Stomach (tissue), 9 donors: ENCODE results near the gene SLC2A14. TPM values are rescaled to one million over a fixed set of nuclear protein-coding genes. Genes with fewer than 3 reads are reported as not detected.
"Not testable (repeated sequence)": the region's sequence is repeated elsewhere in the genome, so short reads cannot be mapped to it uniquely, and the experiment has no call there.

Source experiments
- DNase-seq, 2 donors: peaks; one replicate each; pipeline versions ENCODE4 v3.0.0 to v3.0.0-alpha.2; 2013 to 2019
- H3K27ac ChIP-seq, 5 donors: fragments of 200-600 bp in 4 of 5; sonication (generic) in 4 of 5; one replicate each; pipeline ENCODE4 v1.5.1; 2013 to 2019; ENCODE audit warnings: mild to moderate bottlenecking in 1 of 5, moderate library complexity in 1 of 5
- H3K27me3 ChIP-seq, 3 donors: fragments of 200-600 bp; sonication (generic); one replicate each; pipeline ENCODE4 v1.5.1; 2017 to 2019; ENCODE audit warnings: mixed run types in 1 of 3
- H3K36me3 ChIP-seq, 4 donors: fragments of 200-600 bp; sonication (generic); 1 replicate in 3 of 4; 2 replicates in 1 of 4; pipeline ENCODE4 v1.5.1; 2016 to 2019
- H3K4me1 ChIP-seq, 4 donors: fragments of 200-600 bp; sonication (generic); one replicate each; pipeline ENCODE4 v1.5.1; 2016 to 2019
- H3K4me3 ChIP-seq, 4 donors: fragments of 200-600 bp; sonication (generic) in 3 of 4; one replicate each; pipeline ENCODE4 v1.5.1; 2016 to 2019; ENCODE audit warnings: mild to moderate bottlenecking in 1 of 4
- H3K9me3 ChIP-seq, 4 donors: fragments of 200-600 bp; sonication (generic); one replicate each; pipeline ENCODE4 v1.5.1; 2016 to 2019
- EP300 ChIP-seq: sonication (generic); formaldehyde crosslinking; IDR thresholded peaks from one replicate; pipeline ENCODE4 v1.6.1; 2017; ENCODE audit warnings: antibody characterized with exemption
- POLR2A ChIP-seq, 4 donors: fragments of 450-650 bp; IDR thresholded peaks; one replicate each; pipeline ENCODE4 v1.6.1; 2016; ENCODE audit warnings: antibody characterized with exemption in 4 of 4, control low read depth in 2 of 4, mild to moderate bottlenecking in 1 of 4, moderate library complexity in 1 of 4
- POLR2AphosphoS5 ChIP-seq, 3 donors: sonication (generic); formaldehyde crosslinking; IDR thresholded peaks; one replicate each; pipeline ENCODE4 v1.6.1; 2016; ENCODE audit warnings: antibody characterized with exemption in 3 of 3
- WGBS, 5 donors: extraction: QIAGEN DNeasy Blood & Tissue Kit in 3 of 5; methylation state at CpG; one replicate each; pipeline versions ENCODE4 v1.1.5 to v1.1.7; 2013 to 2018; 5-methylcytosine and 5-hydroxymethylcytosine counted together
- intact Hi-C: fragments of 100-400 bp; cut with DNase I; formaldehyde crosslinking; loops from one replicate; pipeline ENCODE4 v1.15.1; 2023; ENCODE audit warnings: low total_unique reads
- polyA plus RNA-seq, 3 donors: library from polyadenylated mRNA; stranded (reverse); fragments of 200-250 nt; gene quantifications; one replicate each; pipeline ENCODE4 v1.2.3, GENCODE V29; 2013
- total RNA-seq, 5 donors: library from RNA; depleted of rRNA; stranded (reverse); fragments of >200 nt; gene quantifications; one replicate each; pipeline versions ENCODE4 v1.1.0 to v1.2.3, GENCODE V29; 2014 to 2016
- TF ChIP-seq, protein P1 (sequence below), 7 experiments: fragments of 450-650 bp in 4 of 7; fragments of 200-600 bp in 3 of 7; sonication (generic) in 3 of 7; IDR thresholded peaks; one replicate each; pipeline ENCODE4 v1.5.1; 2016 to 2019; ENCODE audit warnings: antibody characterized with exemption in 7 of 7, control low read depth in 2 of 7, mild to moderate bottlenecking in 1 of 7
- donor health status: healthy with polysubstance abuse.
- donor health status: Bipolar disorder and iron deficiency.
- donor health status: healthy.

Gene SLC2A14
- total and polyA plus RNA-seq, 8 donors: 0.05 to 0.61 TPM; not detected in 6

DNA sequence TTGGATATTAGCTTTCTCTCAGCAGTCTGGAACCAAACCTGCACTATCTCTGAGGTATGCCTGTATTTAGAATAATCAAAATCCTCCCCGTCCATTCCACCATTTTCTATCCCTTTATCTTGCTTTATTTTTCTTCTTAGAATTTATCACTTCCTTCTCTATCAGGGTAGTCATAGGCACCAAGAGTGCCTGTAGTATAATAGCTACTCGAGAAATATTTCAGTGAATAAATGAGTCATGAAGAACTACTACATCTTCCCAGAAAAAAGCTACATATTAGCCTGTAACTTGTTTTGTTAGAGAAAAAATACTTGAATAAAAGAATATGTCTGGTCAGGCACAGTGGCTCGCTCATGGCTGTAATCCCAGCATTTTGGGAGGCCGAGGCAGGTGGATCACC, 4.3 kb downstream of the SLC2A14 start:
- 71 to 76% (median 75%) methylated on average over 4 of the region's 4 CpGs for WGBS, 5 donors
- H3K36me3 ChIP-seq: no peaks in the 10 kb centered on the region
- no peak overlapping the region for H3K4me3 ChIP-seq
- intact Hi-C loops: loop anchor here (10.0 kb wide), 1 partner anchor 126 kb away; no protein-coding TSS in a partner anchor
- TF ChIP-seq POLR2AphosphoS5 (IDR thresholded peaks at IDR 0.05) (no peak), EP300 (no peak)
- TF ChIP-seq, protein P1, sequence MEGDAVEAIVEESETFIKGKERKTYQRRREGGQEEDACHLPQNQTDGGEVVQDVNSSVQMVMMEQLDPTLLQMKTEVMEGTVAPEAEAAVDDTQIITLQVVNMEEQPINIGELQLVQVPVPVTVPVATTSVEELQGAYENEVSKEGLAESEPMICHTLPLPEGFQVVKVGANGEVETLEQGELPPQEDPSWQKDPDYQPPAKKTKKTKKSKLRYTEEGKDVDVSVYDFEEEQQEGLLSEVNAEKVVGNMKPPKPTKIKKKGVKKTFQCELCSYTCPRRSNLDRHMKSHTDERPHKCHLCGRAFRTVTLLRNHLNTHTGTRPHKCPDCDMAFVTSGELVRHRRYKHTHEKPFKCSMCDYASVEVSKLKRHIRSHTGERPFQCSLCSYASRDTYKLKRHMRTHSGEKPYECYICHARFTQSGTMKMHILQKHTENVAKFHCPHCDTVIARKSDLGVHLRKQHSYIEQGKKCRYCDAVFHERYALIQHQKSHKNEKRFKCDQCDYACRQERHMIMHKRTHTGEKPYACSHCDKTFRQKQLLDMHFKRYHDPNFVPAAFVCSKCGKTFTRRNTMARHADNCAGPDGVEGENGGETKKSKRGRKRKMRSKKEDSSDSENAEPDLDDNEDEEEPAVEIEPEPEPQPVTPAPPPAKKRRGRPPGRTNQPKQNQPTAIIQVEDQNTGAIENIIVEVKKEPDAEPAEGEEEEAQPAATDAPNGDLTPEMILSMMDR (IDR thresholded peaks at IDR 0.05): no peak
- H3K9me3 ChIP-seq: no peaks in the 10 kb centered on the region
- no peak for DNase-seq
- peaks cover 0 to 26% (median 12%) of the 10 kb centered on the region in 3 donors for H3K27me3 ChIP-seq
- H3K27ac ChIP-seq: no peak overlapping the region
- peaks cover 0 to 6% (median 3%) of the 10 kb centered on the region in 4 donors for H3K4me1 ChIP-seq

DNA sequence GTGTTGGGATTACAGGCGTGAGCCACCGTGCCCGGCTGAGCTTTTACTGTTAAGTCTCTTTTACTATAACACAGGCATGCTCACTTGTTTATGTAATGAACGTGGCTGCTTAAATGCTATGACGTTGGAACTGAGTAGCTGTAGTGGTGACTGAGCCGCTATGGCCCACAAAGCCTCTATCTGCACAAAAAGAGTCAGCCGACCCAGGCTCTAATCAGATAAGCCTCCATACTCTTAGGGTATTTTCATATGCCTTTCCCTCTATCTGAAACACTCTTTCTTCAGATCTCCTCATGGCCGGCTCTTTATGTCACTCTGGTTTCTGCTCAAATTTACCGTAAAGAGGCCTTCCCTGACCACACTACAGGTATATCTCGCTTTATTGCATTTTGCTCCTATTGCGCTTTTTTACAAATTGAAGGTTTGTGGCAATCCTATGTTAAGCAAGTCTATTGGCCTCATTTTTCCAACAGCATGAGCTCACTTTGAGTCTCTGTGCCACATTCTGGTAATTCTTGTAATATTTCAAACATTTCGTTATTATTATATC, 8.0 kb downstream of the SLC2A14 start:
- Histone ChIP-seq H3K27me3 (no peaks in the 10 kb centered on the region), H3K27ac (no peak overlapping the region), H3K9me3 (no peaks in the 10 kb centered on the region), H3K36me3 (no peaks in the 10 kb centered on the region), H3K4me3 (no peak overlapping the region), H3K4me1 (peaks cover 0 to 13% (median 4%) of the 10 kb centered on the region in 4 donors)
- 82 to 91% (median 87%) methylated on average over 12 of the region's 12 CpGs for WGBS, 5 donors
- intact Hi-C loops: loop anchor here (10.0 kb wide), 1 partner anchor 130 kb away; no protein-coding TSS in a partner anchor
- TF ChIP-seq POLR2AphosphoS5 (IDR thresholded peaks at IDR 0.05) (no peak), EP300 (no peak), POLR2A (IDR thresholded peaks at IDR 0.05) (no peak)
- TF ChIP-seq, protein P1 (IDR thresholded peaks at IDR 0.05): no peak
- DNase-seq: no peak

DNA sequence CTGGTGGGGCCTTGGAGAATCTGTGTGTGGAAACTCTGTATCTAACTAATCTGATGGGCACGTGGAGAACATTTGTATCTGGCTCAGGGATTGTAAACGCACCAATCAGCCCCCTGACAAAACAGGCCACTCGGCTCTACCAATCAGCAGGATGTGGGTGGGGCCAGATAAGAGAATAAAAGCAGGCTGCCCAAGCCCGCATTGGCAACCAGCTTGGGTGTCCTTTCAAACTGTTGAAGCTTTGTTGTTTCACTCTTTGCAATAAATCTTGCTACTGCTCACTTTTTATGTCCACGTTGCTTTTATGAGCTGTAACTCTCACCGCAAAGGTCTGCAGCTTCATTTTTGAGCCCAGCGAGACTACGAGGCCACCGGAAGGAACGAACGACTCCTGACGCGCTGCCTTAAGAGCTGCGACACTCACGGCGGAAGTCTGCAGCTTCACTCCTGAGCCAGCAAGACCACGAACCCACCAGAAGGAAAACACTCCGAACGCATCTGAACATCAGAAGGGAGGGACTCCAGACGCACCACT, 9.8 kb downstream of the SLC2A14 start:
- H3K27me3 ChIP-seq, H3K27ac ChIP-seq, H3K36me3 ChIP-seq, H3K9me3 ChIP-seq, H3K4me3 ChIP-seq: not testable (repeated sequence)
- DNase-seq: peak in 1 of 2 donors; percentile 26
- WGBS, 5 donors: 67 to 84% (median 74%) methylated on average over 20 of the region's 20 CpGs
- H3K4me1 ChIP-seq: peaks cover 0 to 15% (median 4%) of the 10 kb centered on the region in 4 donors
- intact Hi-C loops: loop anchor here (10.0 kb wide), 1 partner anchor 132 kb away; no protein-coding TSS in a partner anchor

DNA sequence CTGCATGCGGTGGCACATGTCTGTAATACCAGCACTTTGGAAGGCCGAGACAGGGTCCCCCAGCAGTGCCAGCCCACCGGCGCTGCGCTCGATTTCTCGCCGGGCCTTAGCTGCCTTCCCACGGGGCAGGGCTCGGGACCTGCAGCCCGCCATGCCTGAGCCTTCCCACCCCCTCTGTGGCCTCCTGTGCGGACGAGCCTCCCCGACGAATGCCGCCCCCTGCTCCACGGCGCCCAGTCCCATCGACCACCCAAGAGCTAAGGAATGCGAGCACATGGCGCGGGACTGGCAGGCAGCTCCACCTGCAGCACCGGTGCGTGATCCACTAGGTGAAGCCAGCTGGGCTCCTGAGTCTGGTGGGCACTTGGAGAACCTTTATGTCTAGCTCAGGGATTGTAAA, 10.4 kb downstream of the SLC2A14 start:
- not testable (repeated sequence) for H3K27ac ChIP-seq, H3K27me3 ChIP-seq, H3K4me3 ChIP-seq, H3K36me3 ChIP-seq, DNase-seq, H3K9me3 ChIP-seq
- intact Hi-C loops: loop anchor here (10.0 kb wide), 1 partner anchor 132 kb away; no protein-coding TSS in a partner anchor
- WGBS, 5 donors: 92 to 98% (median 97%) methylated on average over 17 to 24 of the region's 24 CpGs
- peaks cover 0 to 15% (median 4%) of the 10 kb centered on the region in 4 donors for H3K4me1 ChIP-seq

DNA sequence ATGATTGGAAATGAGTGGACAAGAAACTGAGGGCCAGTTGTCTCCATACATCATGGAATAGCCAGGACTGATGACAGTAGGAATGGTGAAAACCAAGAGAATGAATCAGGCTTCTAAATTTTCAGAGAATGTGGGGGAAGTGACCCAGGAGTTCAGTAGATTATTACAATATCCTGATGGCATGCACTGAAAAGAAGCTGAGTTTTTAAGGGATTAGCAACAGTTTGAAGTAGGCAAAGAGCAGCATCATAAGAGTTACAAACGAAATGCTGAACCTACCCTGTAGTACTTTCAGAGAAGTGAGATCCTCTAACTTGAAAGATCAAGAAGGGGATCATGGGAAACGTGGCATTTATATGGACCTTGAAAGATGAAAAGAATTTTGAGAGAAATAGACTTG, 13.2 kb downstream of the SLC2A14 start:
- intact Hi-C loops: no loop called here
- no peak for TF ChIP-seq EP300
- TF ChIP-seq, protein P1 (IDR thresholded peaks at IDR 0.05): no peak
- TF ChIP-seq POLR2AphosphoS5 (IDR thresholded peaks at IDR 0.05): no peak
- TF ChIP-seq POLR2A (IDR thresholded peaks at IDR 0.05): no peak
- 23 to 31% (median 24%) methylated on average over 2 of the region's 2 CpGs for WGBS, 5 donors
- no peaks in the 10 kb centered on the region for H3K27me3 ChIP-seq
- H3K9me3 ChIP-seq: no peaks in the 10 kb centered on the region
- no peak overlapping the region for H3K4me3 ChIP-seq
- DNase-seq: no peak
- H3K4me1 ChIP-seq: peaks cover 0 to 15% (median 4%) of the 10 kb centered on the region in 4 donors
- H3K27ac ChIP-seq: no peak overlapping the region
- H3K36me3 ChIP-seq: no peaks in the 10 kb centered on the region
